ENCODE results near the gene MYH10.

The MYH10 gene

GRCh38 chr17:8438441-8438840 is 192.1 kb downstream of the MYH10 start:
- ATAC-seq = no peak
- no peak for TF ChIP-seq POU6F1 (CRISPR knock-in tag; IDR thresholded peaks at IDR 0.05; ENCODE audit: borderline replicate concordance, low read depth)
- TF ChIP-seq ZNF8 (CRISPR knock-in tag; IDR thresholded peaks at IDR 0.05) = no peak
- TF ChIP-seq ZNF70 (CRISPR knock-in tag; IDR thresholded peaks at IDR 0.05) = no peak
- no peak for TF ChIP-seq CSDC2 (CRISPR knock-in tag; IDR thresholded peaks at IDR 0.05)
- no peak for TF ChIP-seq RARB (CRISPR knock-in tag; IDR thresholded peaks at IDR 0.05)
- no peak for TF ChIP-seq SNAI2 (CRISPR knock-in tag; IDR thresholded peaks at IDR 0.05)
- TF ChIP-seq OSR1 (CRISPR knock-in tag; IDR thresholded peaks at IDR 0.05) = no peak
- no peak for TF ChIP-seq ESRRG (CRISPR knock-in tag; IDR thresholded peaks at IDR 0.05)
- no peak for TF ChIP-seq ARNTL (CRISPR knock-in tag; IDR thresholded peaks at IDR 0.05; ENCODE audit: borderline replicate concordance, low read depth)
- no peak for TF ChIP-seq BACH2 (CRISPR knock-in tag; IDR thresholded peaks at IDR 0.05; ENCODE audit: borderline replicate concordance)
- TF ChIP-seq PPARA (CRISPR knock-in tag; IDR thresholded peaks at IDR 0.05; ENCODE audit: borderline replicate concordance) = no peak
- no peak for TF ChIP-seq TCF4 (CRISPR knock-in tag; IDR thresholded peaks at IDR 0.05; ENCODE audit: borderline replicate concordance)
- TF ChIP-seq GLIS3 (CRISPR knock-in tag; IDR thresholded peaks at IDR 0.05) = no peak
- TF ChIP-seq ZNF565 (CRISPR knock-in tag; conservative IDR thresholded peaks at IDR 0.05; ENCODE audit: low read depth) = no peak
- no peak for TF ChIP-seq ZC3H10 (CRISPR knock-in tag; IDR thresholded peaks at IDR 0.05)
- TF ChIP-seq PATZ1 (CRISPR knock-in tag; IDR thresholded peaks at IDR 0.05; ENCODE audit: borderline replicate concordance) = no peak
- no peak for TF ChIP-seq ZFP3 (CRISPR knock-in tag; IDR thresholded peaks at IDR 0.05)
- no peak for TF ChIP-seq CSRNP3 (CRISPR knock-in tag; IDR thresholded peaks at IDR 0.05)

GRCh38 chr17:8436844-8437171 is 193.7 kb downstream of the MYH10 start:
- ATAC-seq = no peak
- TF ChIP-seq RARB (CRISPR knock-in tag; IDR thresholded peaks at IDR 0.05) (no peak), OSR1 (CRISPR knock-in tag; IDR thresholded peaks at IDR 0.05) (no peak), ZFP30 (CRISPR knock-in tag; IDR thresholded peaks at IDR 0.05) (no peak), CREB5 (CRISPR knock-in tag; IDR thresholded peaks at IDR 0.05; ENCODE audit: low read depth) (no peak), TOX (CRISPR knock-in tag; IDR thresholded peaks at IDR 0.05; ENCODE audit: borderline replicate concordance) (no peak), ZC3H10 (CRISPR knock-in tag; IDR thresholded peaks at IDR 0.05) (no peak), TCF4 (CRISPR knock-in tag; IDR thresholded peaks at IDR 0.05; ENCODE audit: borderline replicate concordance) (no peak), CSRNP3 (CRISPR knock-in tag; IDR thresholded peaks at IDR 0.05) (no peak), ARNTL (CRISPR knock-in tag; IDR thresholded peaks at IDR 0.05; ENCODE audit: borderline replicate concordance, low read depth) (no peak), POU6F1 (CRISPR knock-in tag; IDR thresholded peaks at IDR 0.05; ENCODE audit: borderline replicate concordance, low read depth) (no peak), ESRRG (CRISPR knock-in tag; IDR thresholded peaks at IDR 0.05) (no peak), PATZ1 (CRISPR knock-in tag; IDR thresholded peaks at IDR 0.05; ENCODE audit: borderline replicate concordance) (no peak), BACH2 (CRISPR knock-in tag; IDR thresholded peaks at IDR 0.05; ENCODE audit: borderline replicate concordance) (no peak), PPARA (CRISPR knock-in tag; IDR thresholded peaks at IDR 0.05; ENCODE audit: borderline replicate concordance) (no peak), ZNF70 (CRISPR knock-in tag; IDR thresholded peaks at IDR 0.05) (no peak), SNAI2 (CRISPR knock-in tag; IDR thresholded peaks at IDR 0.05) (no peak), CSDC2 (CRISPR knock-in tag; IDR thresholded peaks at IDR 0.05) (no peak), ZNF565 (CRISPR knock-in tag; conservative IDR thresholded peaks at IDR 0.05; ENCODE audit: low read depth) (no peak), ZNF8 (CRISPR knock-in tag; IDR thresholded peaks at IDR 0.05) (no peak), ISL1 (CRISPR knock-in tag; IDR thresholded peaks at IDR 0.05) (no peak)
